ENCODE results near the gene DYRK4. TPM values are rescaled to one million over a fixed set of nuclear protein-coding genes. Genes with fewer than 3 reads are reported as not detected.

The DYRK4 gene
- total and polyA plus RNA-seq, 2 of the 4 experiments (the other 2 are of a cell fraction): 44.6 to 71.6 TPM

- Histone ChIP-seq H3K27ac (ENCODE audit: insufficient read depth, low read length) (no peak overlapping the region), H3K4me3 (ENCODE audit: insufficient read depth, low read depth, low read length) (no peak overlapping the region), H3K4ac (ENCODE audit: low read depth, low read length) (no peak overlapping the region), H3K27me3 (ENCODE audit: control insufficient read depth, insufficient read depth, low read length) (no peaks in the 10 kb centered on the region), H3K4me1 (ENCODE audit: control insufficient read depth, insufficient read depth, low read length) (no peaks in the 10 kb centered on the region), H3K18ac (ENCODE audit: low read depth, low read length) (no peak overlapping the region), H3K56ac (ENCODE audit: extremely low read depth, insufficient read depth, low read length) (no peak overlapping the region), H4K5ac (ENCODE audit: low read depth, low read length) (no peak overlapping the region), H2BK120ac (ENCODE audit: low read depth, low read length) (no peak overlapping the region), H2BK20ac (ENCODE audit: low read depth, low read length) (no peak overlapping the region), H2BK15ac (ENCODE audit: low read depth, low read length) (no peak overlapping the region), H3K36me3 (ENCODE audit: control insufficient read depth, insufficient read depth, low read length) (peaks cover 7% of the 10 kb centered on the region; the same call in 1 of the 2 replicates), H3K14ac (replicated peaks; ENCODE audit: low read depth, low read length) (no peak overlapping the region), H3K23ac (ENCODE audit: low read depth, low read length) (no peak overlapping the region), H4K8ac (ENCODE audit: low read depth in 2 of 2, low read length in 2 of 2) (no peak overlapping the region), H3K79me1 (ENCODE audit: low read depth in 1 of 2, low read length in 2 of 2) (no peaks in the 10 kb centered on the region; a peak in 1 of 4 replicates), H3K9ac (ENCODE audit: low read depth, low read length) (no peak overlapping the region), H2AK5ac (ENCODE audit: low read depth, low read length) (no peak overlapping the region), H4K20me1 (ENCODE audit: insufficient read depth, low read length) (no peaks in the 10 kb centered on the region), H4K91ac (ENCODE audit: insufficient read depth, low read depth, low read length) (no peak overlapping the region), H3K4me2 (ENCODE audit: low read depth, low read length) (no peak overlapping the region), H3K9me3 (ENCODE audit: control insufficient read depth, insufficient read depth, low read length) (no peaks in the 10 kb centered on the region), H2AFZ (replicated peaks; ENCODE audit: low read length, poor library complexity) (no peak overlapping the region), H2AK9ac (replicated peaks; ENCODE audit: low read depth, low read length, poor library complexity) (no peak overlapping the region), H2BK5ac (ENCODE audit: low read depth, low read length, poor library complexity, severe bottlenecking) (no peak overlapping the region), H3K9me1 (ENCODE audit: insufficient read depth, low read length) (no peaks in the 10 kb centered on the region)
- ChIA-PET CTCF (interaction anchor here (1.1 kb wide), 1 partner anchor 24 kb away, joined by 4 read pairs; no protein-coding TSS in a partner anchor), POLR2A (ENCODE audit: unreplicated experiment) (no interaction called here)
- dilution Hi-C loops (cut with HindIII; ENCODE audit: low sequenced_read_pairs, unreplicated experiment) (no loop called here), intact Hi-C loops (cut with micrococcal nuclease) (no loop called here), in situ Hi-C loops (cut with MboI; ENCODE audit: low sequenced_read_pairs) (no loop called here)
- TF ChIP-seq RAD21 (IDR thresholded peaks at IDR 0.05; ENCODE audit: low read length) (no peak), MAFK (IDR thresholded peaks at IDR 0.05; ENCODE audit: low read depth, low read length) (peak; percentile 23; the same call in 1 of the 2 replicates), MXI1 (IDR thresholded peaks at IDR 0.05; ENCODE audit: borderline replicate concordance, low read depth, low read length) (no peak), MAZ (IDR thresholded peaks at IDR 0.05; ENCODE audit: borderline replicate concordance, low read depth, low read length) (no peak)
- TF ChIP-seq, protein P1, sequence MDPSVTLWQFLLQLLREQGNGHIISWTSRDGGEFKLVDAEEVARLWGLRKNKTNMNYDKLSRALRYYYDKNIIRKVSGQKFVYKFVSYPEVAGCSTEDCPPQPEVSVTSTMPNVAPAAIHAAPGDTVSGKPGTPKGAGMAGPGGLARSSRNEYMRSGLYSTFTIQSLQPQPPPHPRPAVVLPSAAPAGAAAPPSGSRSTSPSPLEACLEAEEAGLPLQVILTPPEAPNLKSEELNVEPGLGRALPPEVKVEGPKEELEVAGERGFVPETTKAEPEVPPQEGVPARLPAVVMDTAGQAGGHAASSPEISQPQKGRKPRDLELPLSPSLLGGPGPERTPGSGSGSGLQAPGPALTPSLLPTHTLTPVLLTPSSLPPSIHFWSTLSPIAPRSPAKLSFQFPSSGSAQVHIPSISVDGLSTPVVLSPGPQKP (IDR thresholded peaks at IDR 0.05; ENCODE audit: borderline replicate concordance, low read depth, low read length): no peak
- TF ChIP-seq, protein P2, sequence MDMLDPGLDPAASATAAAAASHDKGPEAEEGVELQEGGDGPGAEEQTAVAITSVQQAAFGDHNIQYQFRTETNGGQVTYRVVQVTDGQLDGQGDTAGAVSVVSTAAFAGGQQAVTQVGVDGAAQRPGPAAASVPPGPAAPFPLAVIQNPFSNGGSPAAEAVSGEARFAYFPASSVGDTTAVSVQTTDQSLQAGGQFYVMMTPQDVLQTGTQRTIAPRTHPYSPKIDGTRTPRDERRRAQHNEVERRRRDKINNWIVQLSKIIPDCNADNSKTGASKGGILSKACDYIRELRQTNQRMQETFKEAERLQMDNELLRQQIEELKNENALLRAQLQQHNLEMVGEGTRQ (IDR thresholded peaks at IDR 0.05; ENCODE audit: low read depth, low read length): no peak
- ATAC-seq (ENCODE audit: low read depth) (no peak), DNase-seq (no peak)
- WGBS, 2 experiments (ENCODE audit: extremely low coverage in 2 of 2, insufficient read length in 1 of 2): 100% methylated on average over 1 of the region's 4 CpGs; no CpG with 5 or more reads in 1 of the 2 experiments
- no TSS peak for BruUV-seq (replicated peaks)
Observed at GRCh38 chr12:4553943-4554342, 8.1 kb upstream of the DYRK4 start.

Measured in IMR-90 (cell line).